Endothelial cell of umbilical vein (primary cell): ENCODE results near the gene JAZF1.

ENCODE experiments used
- EZH2 ChIP-seq: IDR thresholded peaks from 2 replicates; pipeline ENCODE4 v1.6.1; 2012; ENCODE audit warnings: borderline replicate concordance, low read depth, mild to moderate bottlenecking, moderate library complexity, low read length, inconsistent platforms; ENCODE audit not compliant: severe bottlenecking
- FOS ChIP-seq: IDR thresholded peaks from 2 replicates; pipeline ENCODE4 v1.6.1; 2011; ENCODE audit warnings: mild to moderate bottlenecking, low read length, moderate library complexity, borderline replicate concordance; ENCODE audit not compliant: insufficient read depth
- GATA2 ChIP-seq: IDR thresholded peaks from 2 replicates; pipeline ENCODE4 v1.7.0; 2011; ENCODE audit warnings: low read depth, mild to moderate bottlenecking, moderate library complexity, mixed read lengths, low read length; ENCODE audit not compliant: insufficient read length, insufficient read depth
- JUN ChIP-seq: IDR thresholded peaks from 2 replicates; pipeline ENCODE4 v1.6.1; 2011; ENCODE audit warnings: borderline replicate concordance, low read depth; ENCODE audit not compliant: insufficient read length, insufficient read depth
- MYC ChIP-seq: IDR thresholded peaks from one replicate; pipeline ENCODE4 v1.6.1; 2011; ENCODE audit warnings: mild to moderate bottlenecking, low read depth, low read length
- POLR2A ChIP-seq: IDR thresholded peaks from 2 replicates; pipeline ENCODE4 v1.6.1; 2012; ENCODE audit warnings: low read depth, mild to moderate bottlenecking, control low read depth, low read length
- POLR2AphosphoS5 ChIP-seq: IDR thresholded peaks from 2 replicates; pipeline ENCODE4 v1.6.1; 2012; ENCODE audit warnings: low read depth, mild to moderate bottlenecking, control low read depth, low read length, moderate library complexity; ENCODE audit not compliant: insufficient read depth
- TF ChIP-seq, protein P1 (sequence below), 2 donors: IDR thresholded peaks; 1 replicate in 1 of 2; 2 replicates in 1 of 2; pipeline ENCODE4 v1.5.1; 2011; ENCODE audit warnings: low read length in 2 of 2, mild to moderate bottlenecking in 2 of 2, moderate library complexity in 2 of 2, control low read depth in 1 of 2, inconsistent platforms in 1 of 2, low read depth in 1 of 2; ENCODE audit not compliant: insufficient read depth in 1 of 2; ENCODE audit errors: extremely low read depth in 1 of 2
- TF ChIP-seq, protein P2 (sequence below): IDR thresholded peaks from 2 replicates; pipeline ENCODE4 v1.6.1; 2011; ENCODE audit not compliant: insufficient read depth, insufficient read length

- TF ChIP-seq EZH2: no peak
- no peak for TF ChIP-seq POLR2AphosphoS5
- TF ChIP-seq, protein P1, sequence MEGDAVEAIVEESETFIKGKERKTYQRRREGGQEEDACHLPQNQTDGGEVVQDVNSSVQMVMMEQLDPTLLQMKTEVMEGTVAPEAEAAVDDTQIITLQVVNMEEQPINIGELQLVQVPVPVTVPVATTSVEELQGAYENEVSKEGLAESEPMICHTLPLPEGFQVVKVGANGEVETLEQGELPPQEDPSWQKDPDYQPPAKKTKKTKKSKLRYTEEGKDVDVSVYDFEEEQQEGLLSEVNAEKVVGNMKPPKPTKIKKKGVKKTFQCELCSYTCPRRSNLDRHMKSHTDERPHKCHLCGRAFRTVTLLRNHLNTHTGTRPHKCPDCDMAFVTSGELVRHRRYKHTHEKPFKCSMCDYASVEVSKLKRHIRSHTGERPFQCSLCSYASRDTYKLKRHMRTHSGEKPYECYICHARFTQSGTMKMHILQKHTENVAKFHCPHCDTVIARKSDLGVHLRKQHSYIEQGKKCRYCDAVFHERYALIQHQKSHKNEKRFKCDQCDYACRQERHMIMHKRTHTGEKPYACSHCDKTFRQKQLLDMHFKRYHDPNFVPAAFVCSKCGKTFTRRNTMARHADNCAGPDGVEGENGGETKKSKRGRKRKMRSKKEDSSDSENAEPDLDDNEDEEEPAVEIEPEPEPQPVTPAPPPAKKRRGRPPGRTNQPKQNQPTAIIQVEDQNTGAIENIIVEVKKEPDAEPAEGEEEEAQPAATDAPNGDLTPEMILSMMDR (IDR thresholded peaks at IDR 0.05; ENCODE audit: extremely low read depth in 1 of 2, insufficient read depth in 1 of 2, low read depth in 1 of 2, low read length in 2 of 2): no peak
- no peak for TF ChIP-seq FOS
- TF ChIP-seq POLR2A: no peak
- TF ChIP-seq GATA2: no peak
- TF ChIP-seq, protein P2, sequence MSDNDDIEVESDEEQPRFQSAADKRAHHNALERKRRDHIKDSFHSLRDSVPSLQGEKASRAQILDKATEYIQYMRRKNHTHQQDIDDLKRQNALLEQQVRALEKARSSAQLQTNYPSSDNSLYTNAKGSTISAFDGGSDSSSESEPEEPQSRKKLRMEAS: no peak
- no peak for TF ChIP-seq MYC
- no peak for TF ChIP-seq JUN
These were observed 237.4 kb downstream of the JAZF1 start for GRCh38 chr7:27943241-27943640.
